MM.1S (cell line): Measurements from ENCODE around the gene IFT74.
A peak's percentile ranks its signal among the peaks of the same experiment; 100 is the strongest.

Experiments used
- DNase-seq: peaks from one replicate; pipeline ENCODE4 v3.0.0-alpha.2; 2015
- H2AFZ ChIP-seq: fragments of 300-600 bp; sonication (generic); 2 replicates; pipeline ENCODE4 v1.6.0; 2016; ENCODE audit warnings: antibody characterized with exemption, low read length
- H3F3A ChIP-seq: fragments of 300-600 bp; sonication (generic); 2 replicates; pipeline ENCODE4 v1.6.1; 2016; ENCODE audit warnings: mild to moderate bottlenecking, antibody characterized with exemption, low read length, moderate library complexity, mixed read lengths; ENCODE audit not compliant: insufficient read depth
- H3K27ac ChIP-seq: fragments of 300-600 bp; sonication (generic); 2 replicates; pipeline ENCODE4 v1.5.1; 2016; ENCODE audit warnings: mild to moderate bottlenecking, low read length
- H3K27me3 ChIP-seq: fragments of 300-600 bp; sonication (generic); replicated peaks from 2 replicates; pipeline ENCODE4 v1.6.0; 2016; ENCODE audit warnings: low read length; ENCODE audit not compliant: insufficient read depth
- H3K36me3 ChIP-seq: fragments of 300-600 bp; sonication (generic); replicated peaks from 2 replicates; pipeline ENCODE4 v1.6.1; 2016; ENCODE audit warnings: mild to moderate bottlenecking, low read length, mixed read lengths; ENCODE audit not compliant: insufficient read depth
- H3K4me1 ChIP-seq: fragments of 300-600 bp; sonication (generic); 2 replicates; pipeline ENCODE4 v1.6.1; 2016; ENCODE audit warnings: low read length, mixed read lengths
- H3K4me2 ChIP-seq: fragments of 300-600 bp; sonication (generic); 2 replicates; pipeline ENCODE4 v1.6.0; 2016; ENCODE audit warnings: low read depth, low read length
- H3K4me3 ChIP-seq: fragments of 300-600 bp; sonication (generic); 2 replicates; pipeline ENCODE4 v1.5.1; 2016; ENCODE audit warnings: low read length, mixed read lengths
- H3K79me2 ChIP-seq: fragments of 300-600 bp; sonication (generic); 2 replicates; pipeline ENCODE4 v1.6.1; 2016; ENCODE audit warnings: mixed run types, low read length, mixed read lengths
- H3K9ac ChIP-seq: fragments of 300-600 bp; sonication (generic); 2 replicates; pipeline ENCODE4 v1.6.1; 2016; ENCODE audit warnings: low read length, mixed read lengths
- H3K9me2 ChIP-seq: fragments of 300-600 bp; sonication (generic); replicated peaks from 2 replicates; pipeline ENCODE4 v1.6.1; 2016; ENCODE audit warnings: mild to moderate bottlenecking, low read length, mixed read lengths; ENCODE audit not compliant: insufficient read depth
- H3K9me3 ChIP-seq: fragments of 300-600 bp; sonication (generic); replicated peaks from 2 replicates; pipeline ENCODE4 v1.6.1; 2016; ENCODE audit warnings: mild to moderate bottlenecking, low read length, mixed read lengths; ENCODE audit not compliant: insufficient read depth
- H4K20me1 ChIP-seq: fragments of 300-600 bp; sonication (generic); 2 replicates; pipeline ENCODE4 v1.6.1; 2016; ENCODE audit warnings: mild to moderate bottlenecking, low read length, moderate library complexity, mixed read lengths; ENCODE audit not compliant: insufficient read depth
- CTCF ChIP-seq: fragments of 300-600 bp; sonication (generic); IDR thresholded peaks from 2 replicates; pipeline ENCODE4 v1.5.1; 2016; ENCODE audit warnings: antibody characterized with exemption, low read length, mixed read lengths
- EZH2 ChIP-seq: fragments of 300-600 bp; sonication (generic); optimal IDR thresholded peaks from 2 replicates; pipeline ENCODE3; 2017; ENCODE audit warnings: low read depth, mild to moderate bottlenecking, antibody characterized with exemption, low read length, mixed read lengths
- EZH2phosphoT487 ChIP-seq: fragments of 300-600 bp; sonication (generic); IDR thresholded peaks from 2 replicates; pipeline ENCODE4 v1.6.1; 2018; ENCODE audit warnings: antibody characterized with exemption, low read length

Gene IFT74

GRCh38 chr9:26945591-26945990, 10.6 kb upstream of the IFT74 start:
- Histone ChIP-seq H4K20me1 (no peaks in the 10 kb centered on the region), H3K79me2 (peaks cover 63% of the 10 kb centered on the region), H3K9me3 (no peaks in the 10 kb centered on the region), H3K36me3 (no peaks in the 10 kb centered on the region), H3K4me2 (peak overlapping the region; percentile 82), H3K27ac (no peak overlapping the region), H3F3A (no peaks in the 10 kb centered on the region), H3K4me1 (no peaks in the 10 kb centered on the region), H2AFZ (no peak overlapping the region), H3K9ac (peak overlapping the region; percentile 92; the same call in 1 of the 2 replicates), H3K9me2 (no peaks in the 10 kb centered on the region), H3K4me3 (peak overlapping the region; percentile 72), H3K27me3 (no peaks in the 10 kb centered on the region)
- DNase-seq, result no peak
- TF ChIP-seq CTCF (no peak), EZH2 (no peak)

- Histone ChIP-seq H3K27ac (peak within 1 kb of the TSS; percentile 85), H3K9ac (peak within 1 kb of the TSS; percentile 92), H3K79me2 (peaks cover 48% of the 10 kb centered on the region), H3K9me2 (no peaks in the 10 kb centered on the region), H3K4me2 (peak within 1 kb of the TSS; percentile 82), H2AFZ (peak within 1 kb of the TSS; percentile 77), H3F3A (no peaks in the 10 kb centered on the region), H3K36me3 (no peaks in the 10 kb centered on the region), H3K4me3 (peak within 1 kb of the TSS; percentile 72), H3K9me3 (no peaks in the 10 kb centered on the region), H3K4me1 (no peaks in the 10 kb centered on the region), H3K27me3 (no peaks in the 10 kb centered on the region), H4K20me1 (no peaks in the 10 kb centered on the region)
- no peak for TF ChIP-seq EZH2
- TF ChIP-seq EZH2phosphoT487, result no peak
- TF ChIP-seq CTCF, result peak; percentile 11; the same call in 1 of the 2 replicates
- DNase-seq, result peak; percentile 83
Measured at GRCh38 chr9:26946753-26947727, 9.2 kb upstream of the IFT74 start, which contains the start of gene PLAA. TSS of gene PLAA (minus strand) at chr9:26947242. CDS start at chr9:26947045, 197 bp downstream.

- DNase-seq, result no peak
- Histone ChIP-seq H3K9ac (peak overlapping the region; percentile 92), H3K27ac (peak overlapping the region; percentile 85; the same call in 1 of the 2 replicates), H3K36me3 (no peaks in the 10 kb centered on the region), H2AFZ (peak overlapping the region; percentile 77), H3K27me3 (no peaks in the 10 kb centered on the region), H3K4me1 (no peaks in the 10 kb centered on the region), H4K20me1 (no peaks in the 10 kb centered on the region), H3K4me2 (peak overlapping the region; percentile 66), H3F3A (no peaks in the 10 kb centered on the region), H3K79me2 (peaks cover 41% of the 10 kb centered on the region), H3K4me3 (peak overlapping the region; percentile 72), H3K9me2 (no peaks in the 10 kb centered on the region), H3K9me3 (no peaks in the 10 kb centered on the region)
- no peak for TF ChIP-seq EZH2phosphoT487
- no peak for TF ChIP-seq EZH2
- no peak for TF ChIP-seq CTCF
Measured at GRCh38 chr9:26947736-26948135, 8.5 kb upstream of the IFT74 start.
